NT2/D1 (cell line): ENCODE results near the gene ATPAF2.

ENCODE experiments used
- SUZ12 ChIP-seq: IDR thresholded peaks from 2 replicates; pipeline ENCODE4 v1.6.1; 2011; ENCODE audit not compliant: insufficient read length, insufficient read depth; ENCODE audit errors: extremely low read depth
- ZNF274 ChIP-seq: IDR thresholded peaks from 2 replicates; pipeline ENCODE4 v1.6.1; 2011; ENCODE audit warnings: mild to moderate bottlenecking, low read depth, low read length

DNA sequence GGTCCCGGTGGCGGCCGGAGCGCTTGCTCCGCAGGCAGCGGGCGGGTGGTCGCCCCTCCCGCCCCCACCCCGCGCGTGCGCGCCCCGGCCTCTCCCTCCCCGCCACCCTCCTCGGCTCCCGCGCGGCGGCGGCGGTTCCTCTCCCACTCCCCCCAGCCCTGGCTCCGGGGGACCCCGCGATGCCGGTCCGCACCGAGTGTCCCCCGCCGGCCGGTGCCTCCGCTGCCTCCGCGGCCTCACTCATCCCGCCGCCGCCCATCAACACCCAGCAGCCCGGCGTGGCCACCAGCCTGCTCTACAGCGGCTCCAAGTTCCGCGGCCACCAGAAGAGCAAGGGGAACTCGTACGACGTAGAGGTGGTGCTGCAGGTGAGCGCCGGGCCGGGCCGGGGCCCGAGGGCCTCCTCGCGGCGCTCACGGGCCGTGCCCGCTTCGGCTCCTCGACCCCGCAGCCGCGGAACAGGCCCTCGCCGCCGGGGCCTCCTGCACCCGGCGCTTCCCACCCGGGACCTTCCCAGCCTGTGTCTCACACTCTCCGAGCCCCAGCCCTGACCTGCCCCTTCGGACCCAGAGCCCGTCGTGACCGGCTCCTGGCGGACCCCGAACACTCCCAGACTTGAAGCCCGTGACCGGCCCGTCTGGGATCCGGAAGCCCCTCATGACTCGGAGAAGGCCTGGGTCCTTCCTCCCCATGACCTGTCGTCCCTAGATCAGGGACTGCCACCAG lies 730 bp upstream of the ATPAF2 start:
- TF ChIP-seq SUZ12, result no peak
- TF ChIP-seq ZNF274, result no peak
